ENCODE results near the gene IL10RB. TPM values are rescaled to one million over a fixed set of nuclear protein-coding genes. Genes with fewer than 3 reads are reported as not detected.
"Not testable (repeated sequence)": the region's sequence is repeated elsewhere in the genome, so short reads cannot be mapped to it uniquely, and the experiment has no call there.

The IL10RB gene
- 10 to 100 TPM; 11.4 to 17.1 (median 14.0) TPM for total RNA-seq

DNA sequence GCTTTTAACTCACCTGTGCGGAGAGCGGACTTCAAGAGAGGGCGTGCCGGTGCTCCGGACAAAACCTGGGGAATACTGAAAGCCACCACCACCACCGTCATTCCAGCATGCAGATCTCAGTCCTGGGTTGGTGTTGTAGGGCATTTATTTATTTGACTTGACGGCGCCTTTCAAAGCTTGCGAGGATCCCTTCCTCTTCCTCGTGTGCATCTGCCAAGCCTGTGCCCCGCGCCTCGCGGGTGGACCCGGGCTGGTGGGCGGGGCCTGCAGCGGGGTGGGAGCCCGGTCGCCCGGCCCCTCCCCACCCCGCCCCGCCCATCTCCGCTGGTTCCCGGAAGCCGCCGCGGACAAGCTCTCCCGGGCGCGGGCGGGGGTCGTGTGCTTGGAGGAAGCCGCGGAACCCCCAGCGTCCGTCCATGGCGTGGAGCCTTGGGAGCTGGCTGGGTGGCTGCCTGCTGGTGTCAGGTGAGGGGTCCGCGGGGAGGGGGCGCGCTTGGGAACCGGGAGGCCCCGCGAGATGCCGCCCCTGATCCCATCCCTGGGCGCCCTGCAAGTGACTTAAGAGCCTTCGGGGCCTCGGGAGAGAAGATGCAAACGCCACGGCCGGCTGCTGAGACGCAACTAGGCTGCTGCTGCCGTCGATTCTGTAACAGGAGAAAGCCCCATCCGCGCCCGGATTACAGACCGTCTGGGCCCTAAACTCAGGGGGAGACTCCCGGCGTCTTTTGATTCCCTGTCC, at the start of gene IL10RB:
Gene IL10RB (plus strand): TSS at position 318 of the 739 bp plus-strand sequence. CDS start 99 bp downstream, at position 417.
- in situ Hi-C loops (cut with MboI; ENCODE audit: low sequenced_read_pairs in 4 of 4) = no loop called here

DNA sequence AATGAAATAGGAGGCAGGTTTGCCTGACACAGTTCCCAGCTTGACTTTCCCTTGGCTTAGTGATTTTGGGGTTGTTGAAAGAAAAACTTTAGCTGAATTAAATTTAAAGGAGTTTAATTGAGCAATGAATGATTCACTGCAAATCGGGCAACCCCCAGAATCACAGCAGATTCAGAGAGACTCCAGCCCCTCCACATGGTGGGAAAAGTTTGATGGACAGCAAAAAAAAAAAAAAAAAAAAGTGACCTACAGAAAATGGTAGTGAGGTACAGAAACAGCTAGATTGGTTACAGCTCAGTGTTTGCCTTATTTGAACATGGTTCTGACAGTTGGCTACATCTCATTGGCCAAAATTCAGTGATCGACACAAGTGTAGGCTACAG, 49.0 kb upstream of the IL10RB start:
- no peaks in the 10 kb centered on the region for H3K27me3 ChIP-seq
- H3K4me1 ChIP-seq = peaks cover 0 to 2% of the 10 kb centered on the region in 2 donors
- intact Hi-C loops (cut with DNase I; ENCODE audit: low total_unique reads) = no loop called here
- DNase-seq = no peak
- ATAC-seq = no peak
- no peaks in the 10 kb centered on the region for H3K36me3 ChIP-seq
- in situ Hi-C loops (cut with MboI; ENCODE audit: low sequenced_read_pairs in 4 of 4) = no loop called here
- no peaks in the 10 kb centered on the region for H3K9me3 ChIP-seq
- H3K27ac ChIP-seq = no peak overlapping the region
- no peak overlapping the region for H3K4me3 ChIP-seq
- TF ChIP-seq, protein P1, sequence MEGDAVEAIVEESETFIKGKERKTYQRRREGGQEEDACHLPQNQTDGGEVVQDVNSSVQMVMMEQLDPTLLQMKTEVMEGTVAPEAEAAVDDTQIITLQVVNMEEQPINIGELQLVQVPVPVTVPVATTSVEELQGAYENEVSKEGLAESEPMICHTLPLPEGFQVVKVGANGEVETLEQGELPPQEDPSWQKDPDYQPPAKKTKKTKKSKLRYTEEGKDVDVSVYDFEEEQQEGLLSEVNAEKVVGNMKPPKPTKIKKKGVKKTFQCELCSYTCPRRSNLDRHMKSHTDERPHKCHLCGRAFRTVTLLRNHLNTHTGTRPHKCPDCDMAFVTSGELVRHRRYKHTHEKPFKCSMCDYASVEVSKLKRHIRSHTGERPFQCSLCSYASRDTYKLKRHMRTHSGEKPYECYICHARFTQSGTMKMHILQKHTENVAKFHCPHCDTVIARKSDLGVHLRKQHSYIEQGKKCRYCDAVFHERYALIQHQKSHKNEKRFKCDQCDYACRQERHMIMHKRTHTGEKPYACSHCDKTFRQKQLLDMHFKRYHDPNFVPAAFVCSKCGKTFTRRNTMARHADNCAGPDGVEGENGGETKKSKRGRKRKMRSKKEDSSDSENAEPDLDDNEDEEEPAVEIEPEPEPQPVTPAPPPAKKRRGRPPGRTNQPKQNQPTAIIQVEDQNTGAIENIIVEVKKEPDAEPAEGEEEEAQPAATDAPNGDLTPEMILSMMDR (IDR thresholded peaks at IDR 0.05 in 4 of 5, conservative IDR thresholded peaks at IDR 0.05 in 1 of 5) = no peak
- TF ChIP-seq POLR2A (IDR thresholded peaks at IDR 0.05) = no peak

More for the DNA sequence above, at the start of gene IL10RB:
- TF ChIP-seq POLR2A (IDR thresholded peaks at IDR 0.05) = peak; percentile 45 to 53
- TF ChIP-seq, protein P1 (IDR thresholded peaks at IDR 0.05 in 4 of 5, conservative IDR thresholded peaks at IDR 0.05 in 1 of 5) = no peak
- Histone ChIP-seq H3K27me3 (no peaks in the 10 kb centered on the region), H3K36me3 (peaks cover 0 to 4% of the 10 kb centered on the region in 2 donors), H3K4me3 (peak within 1 kb of the TSS; percentile 73 to 91 (median 86)), H3K4me1 (peaks cover 17 to 28% of the 10 kb centered on the region in 2 donors), H3K9me3 (no peaks in the 10 kb centered on the region), H3K27ac (peak within 1 kb of the TSS; percentile 82 to 84 (median 83))
- intact Hi-C loops (cut with DNase I; ENCODE audit: low total_unique reads) = loop anchor here (1.0 to 5.0 kb wide), 4 partner anchors 37 to 181 kb away; partner anchors contain the start of genes IFNAR1 and IFNAR2
- peak; percentile 80 for ATAC-seq
- peak; percentile 32 to 47 for DNase-seq

DNA sequence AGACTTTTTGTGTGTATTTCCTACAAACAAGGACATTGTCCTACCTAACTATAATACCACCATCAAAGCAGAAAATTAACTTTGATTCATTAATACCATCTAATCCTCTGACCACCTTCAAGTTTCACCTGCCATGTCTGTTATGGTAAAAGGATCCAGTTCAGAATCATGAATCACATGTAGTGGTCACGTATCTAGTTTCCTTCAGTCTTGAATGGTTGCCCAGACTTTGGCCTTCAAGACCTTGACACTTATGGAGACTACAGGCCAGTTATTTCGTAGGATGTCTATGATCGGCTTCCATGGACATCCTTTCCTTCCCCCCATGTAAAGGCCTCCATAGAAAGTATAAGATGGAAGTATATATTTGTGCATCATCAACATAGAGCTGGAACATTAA, 46.9 kb upstream of the IL10RB start:
- TF ChIP-seq, protein P1 (IDR thresholded peaks at IDR 0.05 in 4 of 5, conservative IDR thresholded peaks at IDR 0.05 in 1 of 5) = no peak
- no peak for TF ChIP-seq POLR2A (IDR thresholded peaks at IDR 0.05)

DNA sequence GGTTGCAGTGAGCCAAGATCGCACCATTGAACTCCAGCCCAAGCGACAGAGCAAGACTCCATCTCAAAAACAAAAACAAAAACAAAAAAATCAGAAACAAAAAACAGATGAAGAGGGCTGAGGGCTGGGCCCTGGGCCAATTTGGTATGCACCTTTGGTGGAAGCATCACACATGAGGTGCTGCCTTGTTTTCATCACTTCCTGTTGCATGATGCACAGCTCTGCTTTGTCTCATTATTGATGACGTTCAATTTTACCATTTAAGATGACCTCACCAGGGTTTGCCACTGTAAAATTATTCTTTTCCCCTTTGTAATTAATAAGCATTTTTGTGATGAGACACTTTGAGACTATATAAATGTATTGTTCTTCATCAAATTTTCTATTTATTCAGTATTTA, 46.2 kb upstream of the IL10RB start:
- intact Hi-C loops (cut with DNase I; ENCODE audit: low total_unique reads) = no loop called here
- Histone ChIP-seq H3K4me1 (no peaks in the 10 kb centered on the region), H3K27me3 (no peaks in the 10 kb centered on the region), H3K4me3 (no peak overlapping the region), H3K27ac (no peak overlapping the region), H3K36me3 (no peaks in the 10 kb centered on the region), H3K9me3 (peaks cover 0 to 4% (median 0%) of the 10 kb centered on the region in 3 donors)
- TF ChIP-seq POLR2A (IDR thresholded peaks at IDR 0.05) = no peak
- TF ChIP-seq, protein P1 (IDR thresholded peaks at IDR 0.05 in 4 of 5, conservative IDR thresholded peaks at IDR 0.05 in 1 of 5) = no peak
- DNase-seq = no peak
- ATAC-seq = no peak
- in situ Hi-C loops (cut with MboI; ENCODE audit: low sequenced_read_pairs in 4 of 4) = no loop called here

More for the DNA sequence above, 46.9 kb upstream of the IL10RB start:
- intact Hi-C loops (cut with DNase I; ENCODE audit: low total_unique reads) (no loop called here), in situ Hi-C loops (cut with MboI; ENCODE audit: low sequenced_read_pairs in 4 of 4) (no loop called here)
- H3K4me3 ChIP-seq = no peak overlapping the region
- H3K27me3 ChIP-seq = no peaks in the 10 kb centered on the region
- no peaks in the 10 kb centered on the region for H3K4me1 ChIP-seq
- H3K27ac ChIP-seq = peak overlapping the region in 1 of 4 donors; percentile 33
- DNase-seq (no peak), ATAC-seq (peak; percentile 84 to 88)
- peaks cover 0 to 4% (median 0%) of the 10 kb centered on the region in 3 donors for H3K9me3 ChIP-seq
- no peaks in the 10 kb centered on the region for H3K36me3 ChIP-seq

DNA sequence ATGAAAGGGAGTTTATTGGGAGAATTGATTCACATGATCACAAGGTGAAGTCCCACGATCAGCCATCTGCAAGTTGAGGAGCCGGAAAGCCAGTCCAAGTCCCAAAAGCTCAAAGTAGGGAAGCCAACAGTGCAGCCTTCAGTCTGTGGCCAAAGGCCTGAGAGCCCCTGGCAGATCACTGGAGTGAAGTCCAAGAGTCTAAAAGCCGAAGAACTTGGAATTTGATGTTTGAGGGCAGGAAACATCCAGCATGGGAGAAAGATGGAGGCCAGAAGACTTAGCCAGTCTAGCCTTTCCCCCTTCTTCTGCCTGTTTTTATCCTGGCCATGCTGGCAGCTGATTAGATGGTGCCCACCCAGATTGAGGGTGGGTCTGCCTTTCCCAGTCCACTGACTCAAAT, 40.8 kb upstream of the IL10RB start:
- DNase-seq; H3K27me3 ChIP-seq; H3K36me3 ChIP-seq; H3K9me3 ChIP-seq; ATAC-seq; intact Hi-C loops (cut with DNase I; ENCODE audit: low total_unique reads); in situ Hi-C loops (cut with MboI; ENCODE audit: low sequenced_read_pairs in 4 of 4); H3K4me1 ChIP-seq; H3K27ac ChIP-seq; H3K4me3 ChIP-seq: not testable (repeated sequence)
